CD4-positive, alpha-beta T cell (primary cell): ENCODE results near the gene VILL. TPM values are rescaled to one million over a fixed set of nuclear protein-coding genes. Genes with fewer than 3 reads are reported as not detected.
"Not testable (repeated sequence)": the region's sequence is repeated elsewhere in the genome, so short reads cannot be mapped to it uniquely, and the experiment has no call there.

Source experiments
- ATAC-seq: fragments of 200-7000 bp; cut with Tn5 transposase; one replicate; pipeline ENCODE4 v1.10.0; 2022; ENCODE audit warnings: mild to moderate bottlenecking; ENCODE audit not compliant: poor library complexity
- CTCF ChIA-PET: fragments of 350-600 bp; sonication (Branson Sonifier 250); formaldehyde crosslinking; loops from one replicate; lab custom pipeline; 2021; ENCODE audit warnings: antibody characterized with exemption, inconsistent platforms; lab: Charles Lee
- POLR2A ChIA-PET: fragments of 350-600 bp; sonication (Branson Sonifier 250); formaldehyde crosslinking; loops from one replicate; lab custom pipeline; 2021; ENCODE audit warnings: antibody characterized with exemption, inconsistent platforms; lab: Charles Lee
- DNase-seq, 14 experiments: peaks; one replicate each; pipeline ENCODE4 v3.0.0-alpha.2; 2013 to 2020; ENCODE audit warnings: mixed read lengths in 2 of 14
- H3K27ac ChIP-seq, 2 donors: one replicate each; pipeline versions ENCODE4 v1.5.1 to v1.7.0; 2013; ENCODE audit warnings: low read length in 2 of 2, low read depth in 1 of 2, mild to moderate bottlenecking in 1 of 2
- H3K27me3 ChIP-seq, 2 experiments: 1 replicate in 1 of 2; 2 replicates in 1 of 2; pipeline versions ENCODE4 v1.6.1 to v1.7.0; 2013; ENCODE audit warnings: low read length in 2 of 2, control low read depth in 1 of 2, mild to moderate bottlenecking in 1 of 2, moderate library complexity in 1 of 2; ENCODE audit not compliant: insufficient read depth in 2 of 2, control insufficient read depth in 1 of 2
- H3K36me3 ChIP-seq: one replicate; pipeline ENCODE4 v1.6.1; 2013; ENCODE audit warnings: low read length, control low read depth; ENCODE audit not compliant: insufficient read depth
- H3K4me1 ChIP-seq: one replicate; pipeline ENCODE4 v1.6.1; 2013; ENCODE audit warnings: low read length, control low read depth; ENCODE audit not compliant: insufficient read depth
- H3K4me3 ChIP-seq: one replicate; pipeline ENCODE4 v1.5.1; 2013; ENCODE audit warnings: mild to moderate bottlenecking, low read length, moderate library complexity
- H3K9me3 ChIP-seq, 2 experiments: 1 replicate in 1 of 2; 2 replicates in 1 of 2; pipeline versions ENCODE4 v1.6.1 to v1.7.0; 2013; ENCODE audit warnings: low read length in 2 of 2, mild to moderate bottlenecking in 2 of 2, control low read depth in 1 of 2, moderate library complexity in 1 of 2; ENCODE audit not compliant: control insufficient read depth in 1 of 2, insufficient read depth in 1 of 2
- H3K27ac Mint-ChIP-seq: one replicate; pipeline ENCODE4 v1.8.0; 2020; ENCODE audit warnings: mixed read lengths
- H3K27me3 Mint-ChIP-seq: one replicate; pipeline ENCODE4 v1.8.0; 2021; ENCODE audit warnings: mixed read lengths
- H3K36me3 Mint-ChIP-seq: one replicate; pipeline ENCODE4 v1.8.0; 2021; ENCODE audit warnings: low read depth, mixed read lengths
- H3K4me1 Mint-ChIP-seq: one replicate; pipeline ENCODE4 v1.8.0; 2021; ENCODE audit warnings: low read depth, mixed read lengths
- H3K4me3 Mint-ChIP-seq: one replicate; pipeline ENCODE4 v1.8.0; 2020; ENCODE audit warnings: mild to moderate bottlenecking, mixed read lengths
- H3K9me3 Mint-ChIP-seq: one replicate; pipeline ENCODE4 v1.8.0; 2020; ENCODE audit warnings: mixed read lengths
- CTCF ChIP-seq: fragments of 200-600 bp; IDR thresholded peaks from one replicate; pipeline ENCODE4 v1.8.0; 2022; ENCODE audit warnings: antibody characterized with exemption, mild to moderate bottlenecking
- intact Hi-C, 2 experiments: fragments of 100-400 bp; cut with DNase I in 1 of 2; cut with micrococcal nuclease in 1 of 2; formaldehyde crosslinking; loops; one replicate each; pipeline versions ENCODE4 v1.15.1 to v1.9.0; 2023 to 2025; cut with DNase I, micrococcal nuclease
- total RNA-seq, 174 experiments: library from RNA in 2 of 174; stranded (reverse) in 2 of 174; gene quantifications; one replicate each; pipeline ENCODE4 v1.2.3 and lab custom pipeline; 2021 to 2026

VILL gene
- total RNA-seq, 2 experiments from 2014 or later, result 23.2 to 24.4 TPM

- no peak for TF ChIP-seq CTCF
- peak in 1 of 14 experiments; percentile 7 for DNase-seq
- H3K36me3 Mint-ChIP-seq, result no peaks in the 10 kb centered on the region
- Histone ChIP-seq H3K4me3 (no peak overlapping the region), H3K9me3 (no peaks in the 10 kb centered on the region), H3K4me1 (peaks cover 3% of the 10 kb centered on the region), H3K36me3 (no peaks in the 10 kb centered on the region), H3K27ac (no peak overlapping the region), H3K27me3 (no peaks in the 10 kb centered on the region)
- ATAC-seq, result no peak
- no peaks in the 10 kb centered on the region for H3K27me3 Mint-ChIP-seq
- no peaks in the 10 kb centered on the region for H3K9me3 Mint-ChIP-seq
- CTCF ChIA-PET, result no interaction called here
- no peak overlapping the region for H3K27ac Mint-ChIP-seq
- POLR2A ChIA-PET, result no interaction called here
- H3K4me1 Mint-ChIP-seq, result peaks cover 4% of the 10 kb centered on the region
- H3K4me3 Mint-ChIP-seq, result no peak overlapping the region
- intact Hi-C loops, result no loop called here
Observed at GRCh38 chr3:37986479-37987314, 3.9 kb upstream of the VILL start.

GRCh38 chr3:37987315-37987697, 3.3 kb upstream of the VILL start:
- Mint-ChIP-seq H3K4me1 (peaks cover 4% of the 10 kb centered on the region), H3K27ac (no peak overlapping the region), H3K27me3 (no peaks in the 10 kb centered on the region), H3K9me3 (no peaks in the 10 kb centered on the region), H3K36me3 (no peaks in the 10 kb centered on the region), H3K4me3 (no peak overlapping the region)
- ATAC-seq (no peak), DNase-seq (peak in 1 of 14 experiments; percentile 9)
- Histone ChIP-seq H3K27me3 (no peaks in the 10 kb centered on the region), H3K27ac (no peak overlapping the region), H3K36me3 (no peaks in the 10 kb centered on the region), H3K9me3 (no peaks in the 10 kb centered on the region), H3K4me3 (no peak overlapping the region), H3K4me1 (peaks cover 3% of the 10 kb centered on the region)
- TF ChIP-seq CTCF, result no peak
- ChIA-PET CTCF (no interaction called here), POLR2A (no interaction called here)
- intact Hi-C loops, result no loop called here

- H3K27ac ChIP-seq, result no peak overlapping the region
- peaks cover 3% of the 10 kb centered on the region for H3K4me1 ChIP-seq
Observed at GRCh38 chr3:37987751-37988179, 2.8 kb upstream of the VILL start.

GRCh38 chr3:37988376-37988775, 2.2 kb upstream of the VILL start:
- H3K9me3 ChIP-seq, H3K27ac ChIP-seq, H3K4me3 ChIP-seq, intact Hi-C loops, H3K27me3 Mint-ChIP-seq, H3K4me3 Mint-ChIP-seq, H3K36me3 ChIP-seq, H3K4me1 ChIP-seq, H3K27ac Mint-ChIP-seq, POLR2A ChIA-PET, H3K36me3 Mint-ChIP-seq, CTCF ChIA-PET, ATAC-seq, H3K27me3 ChIP-seq, H3K9me3 Mint-ChIP-seq: not testable (repeated sequence)
- DNase-seq, result peak in 1 of 14 experiments; percentile 20
- H3K4me1 Mint-ChIP-seq, result peaks cover 11% of the 10 kb centered on the region

More at GRCh38 chr3:37987751-37988179, 2.8 kb upstream of the VILL start:
- no peak for TF ChIP-seq CTCF
- no peaks in the 10 kb centered on the region for H3K36me3 ChIP-seq
- Mint-ChIP-seq H3K27ac (no peak overlapping the region), H3K36me3 (no peaks in the 10 kb centered on the region), H3K27me3 (no peaks in the 10 kb centered on the region), H3K9me3 (no peaks in the 10 kb centered on the region), H3K4me3 (no peak overlapping the region), H3K4me1 (peaks cover 5% of the 10 kb centered on the region)
- CTCF ChIA-PET, result no interaction called here
- no peak overlapping the region for H3K4me3 ChIP-seq
- no peaks in the 10 kb centered on the region for H3K9me3 ChIP-seq
- no peak for ATAC-seq
- no peaks in the 10 kb centered on the region for H3K27me3 ChIP-seq
- intact Hi-C loops, result no loop called here
- POLR2A ChIA-PET, result no interaction called here
- DNase-seq, result no peak
